NT2/D1 (cell line): ENCODE data around the gene EIF1AD.

Experiments used
- SUZ12 ChIP-seq: IDR thresholded peaks from 2 replicates; pipeline ENCODE4 v1.6.1; 2011; ENCODE audit not compliant: insufficient read length, insufficient read depth; ENCODE audit errors: extremely low read depth
- YY1 ChIP-seq: IDR thresholded peaks from 2 replicates; pipeline ENCODE4 v1.6.1; 2011; ENCODE audit not compliant: insufficient read length, insufficient read depth

DNA sequence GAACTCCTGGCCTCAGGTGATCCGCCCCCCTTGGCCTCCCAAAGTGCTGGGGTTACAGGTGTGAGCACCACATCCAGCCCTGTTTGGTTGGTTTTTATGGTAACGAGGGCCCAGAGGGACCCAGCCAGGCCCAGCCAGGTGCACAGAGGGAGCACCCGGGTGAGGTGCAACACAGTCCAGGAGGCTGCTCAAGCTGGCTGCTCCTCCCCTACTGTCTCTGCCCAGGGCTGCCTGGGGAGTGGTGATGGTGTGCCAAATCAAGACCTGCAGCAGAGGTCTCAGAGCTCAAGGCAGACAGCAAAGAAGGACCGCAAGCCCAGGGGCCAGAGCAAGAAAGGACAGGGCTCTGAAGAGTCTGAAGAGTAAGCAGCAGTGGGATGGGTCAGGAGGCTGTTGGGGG is 55.3 kb downstream of the EIF1AD start:
- no peak for TF ChIP-seq SUZ12
- no peak for TF ChIP-seq YY1
